ENCODE measurements around the gene COL25A1.

DNA sequence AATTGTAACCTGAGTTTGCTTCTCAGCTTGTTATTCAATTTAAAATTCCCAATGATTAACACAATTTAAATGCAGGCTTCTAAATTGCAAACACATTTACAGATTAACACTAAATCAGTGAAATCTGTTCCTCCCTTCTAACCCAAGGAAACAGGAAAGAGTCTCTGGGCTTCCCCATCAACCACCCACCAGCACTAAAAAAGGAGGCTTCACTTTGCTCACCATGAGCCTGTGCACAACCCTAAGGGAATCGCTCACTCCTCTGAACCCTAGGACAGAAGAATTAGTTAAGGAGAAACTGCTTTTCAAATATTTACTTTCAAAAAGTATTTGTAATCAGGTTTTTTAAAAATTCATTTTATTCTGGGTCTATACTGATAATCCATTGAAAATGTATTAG lies 155.3 kb downstream of the COL25A1 start:
- TF ChIP-seq, protein P1, sequence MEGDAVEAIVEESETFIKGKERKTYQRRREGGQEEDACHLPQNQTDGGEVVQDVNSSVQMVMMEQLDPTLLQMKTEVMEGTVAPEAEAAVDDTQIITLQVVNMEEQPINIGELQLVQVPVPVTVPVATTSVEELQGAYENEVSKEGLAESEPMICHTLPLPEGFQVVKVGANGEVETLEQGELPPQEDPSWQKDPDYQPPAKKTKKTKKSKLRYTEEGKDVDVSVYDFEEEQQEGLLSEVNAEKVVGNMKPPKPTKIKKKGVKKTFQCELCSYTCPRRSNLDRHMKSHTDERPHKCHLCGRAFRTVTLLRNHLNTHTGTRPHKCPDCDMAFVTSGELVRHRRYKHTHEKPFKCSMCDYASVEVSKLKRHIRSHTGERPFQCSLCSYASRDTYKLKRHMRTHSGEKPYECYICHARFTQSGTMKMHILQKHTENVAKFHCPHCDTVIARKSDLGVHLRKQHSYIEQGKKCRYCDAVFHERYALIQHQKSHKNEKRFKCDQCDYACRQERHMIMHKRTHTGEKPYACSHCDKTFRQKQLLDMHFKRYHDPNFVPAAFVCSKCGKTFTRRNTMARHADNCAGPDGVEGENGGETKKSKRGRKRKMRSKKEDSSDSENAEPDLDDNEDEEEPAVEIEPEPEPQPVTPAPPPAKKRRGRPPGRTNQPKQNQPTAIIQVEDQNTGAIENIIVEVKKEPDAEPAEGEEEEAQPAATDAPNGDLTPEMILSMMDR (IDR thresholded peaks at IDR 0.05), result no peak
- no peak for TF ChIP-seq POLR2A (IDR thresholded peaks at IDR 0.05)
